H1 (cell line): ENCODE measurements around the gene PLK5. TPM values are rescaled to one million over a fixed set of nuclear protein-coding genes. Genes with fewer than 3 reads are reported as not detected.
A peak's percentile ranks its signal among the peaks of the same experiment; 100 is the strongest.

Experiments used
- CBX5 ChIP-seq: fragments of 300-800, 300-1000 bp; sonication (generic); IDR thresholded peaks from 2 replicates; pipeline ENCODE4 v1.7.1; 2016; ENCODE audit warnings: antibody characterized with exemption, low read length, low read depth
- CBX8 ChIP-seq: fragments of 300-800, 300-1000 bp; sonication (generic); IDR thresholded peaks from 2 replicates; pipeline ENCODE4 v1.7.1; 2016; ENCODE audit warnings: low read depth, low read length, borderline replicate concordance
- CHD1 ChIP-seq: IDR thresholded peaks from 2 replicates; pipeline ENCODE4 v1.6.1; 2012; ENCODE audit warnings: low read depth, low read length, improper control_type of control experiment
- CHD2 ChIP-seq: IDR thresholded peaks from 2 replicates; pipeline ENCODE4 v1.6.1; 2012; ENCODE audit warnings: low read length, improper control_type of control experiment
- CTCF ChIP-seq, 3 experiments: IDR thresholded peaks; 1 replicate in 2 of 3; 2 replicates in 1 of 3; pipeline versions ENCODE4 v1.5.1 to v1.6.1; 2011; ENCODE audit warnings: low read length in 3 of 3, mild to moderate bottlenecking in 3 of 3, inconsistent platforms in 2 of 3, low read depth in 1 of 3, moderate library complexity in 1 of 3; ENCODE audit not compliant: insufficient read depth in 1 of 3; ENCODE audit errors: control extremely low read depth in 1 of 3
- EZH2 ChIP-seq: fragments of 200-600 bp; sonication (generic); IDR thresholded peaks from 2 replicates; pipeline ENCODE4 v1.7.1; 2012; ENCODE audit warnings: low read depth, mild to moderate bottlenecking, moderate library complexity, low read length, inconsistent platforms; ENCODE audit not compliant: severe bottlenecking
- HDAC2 ChIP-seq, 2 experiments: fragments of 300-600 bp in 1 of 2; sonication (generic) in 1 of 2; IDR thresholded peaks; 2 replicates each; pipeline ENCODE4 v1.6.1; 2011 to 2012; ENCODE audit warnings: low read depth in 2 of 2, low read length in 2 of 2, mild to moderate bottlenecking in 2 of 2, moderate library complexity in 2 of 2, borderline replicate concordance in 1 of 2, inconsistent platforms in 1 of 2
- JUND ChIP-seq: IDR thresholded peaks from 2 replicates; pipeline ENCODE4 v1.6.1; 2011; ENCODE audit warnings: mild to moderate bottlenecking, improper control_type of control experiment, low read length
- NANOG ChIP-seq: IDR thresholded peaks from 2 replicates; pipeline ENCODE4 v1.6.1; 2011; ENCODE audit warnings: low read length, low read depth, mild to moderate bottlenecking, inconsistent platforms; ENCODE audit not compliant: insufficient read depth, poor library complexity, severe bottlenecking
- PHF8 ChIP-seq: fragments of 200-600 bp; sonication (generic); conservative IDR thresholded peaks from 2 replicates; pipeline ENCODE4 v1.7.1; 2012; ENCODE audit warnings: low read depth, mild to moderate bottlenecking, inconsistent platforms, low read length, moderate library complexity
- RFX5 ChIP-seq: IDR thresholded peaks from 2 replicates; pipeline ENCODE4 v1.6.1; 2011; ENCODE audit warnings: low read depth, low read length, improper control_type of control experiment, borderline replicate concordance
- RXRA ChIP-seq: IDR thresholded peaks from 2 replicates; pipeline ENCODE4 v1.6.1; 2011; ENCODE audit warnings: low read depth, mild to moderate bottlenecking, low read length, moderate library complexity; ENCODE audit not compliant: insufficient read depth
- SAP30 ChIP-seq: fragments of 300-600 bp; sonication (generic); IDR thresholded peaks from 2 replicates; pipeline ENCODE4 v1.7.1; 2012; ENCODE audit warnings: low read length, moderate library complexity, mild to moderate bottlenecking, inconsistent platforms; ENCODE audit not compliant: insufficient read depth, insufficient replicate concordance
- SP2 ChIP-seq: IDR thresholded peaks from 2 replicates; pipeline ENCODE4 v1.6.1; 2012; ENCODE audit warnings: mild to moderate bottlenecking, low read length, inconsistent platforms
- SP4 ChIP-seq: IDR thresholded peaks from 2 replicates; pipeline ENCODE4 v1.6.1; 2012; ENCODE audit warnings: low read length, inconsistent platforms
- TAF7 ChIP-seq: optimal IDR thresholded peaks from 2 replicates; pipeline ENCODE3; 2011; ENCODE audit warnings: low read depth, mild to moderate bottlenecking, inconsistent platforms, low read length, moderate library complexity, borderline replicate concordance
- TBP ChIP-seq: IDR thresholded peaks from 2 replicates; pipeline ENCODE4 v1.6.1; 2011; ENCODE audit warnings: low read depth, low read length, improper control_type of control experiment
- polyA plus RNA-seq, 7 experiments: library from polyadenylated mRNA; depleted of rRNA in 3 of 7; stranded (reverse) in 5 of 7; unstranded in 2 of 7; fragments of >200 nt in 5 of 7; fragments of 200-250 nt in 2 of 7; gene quantifications; 1 replicate in 5 of 7; 2 replicates in 1 of 7; 4 replicates in 1 of 7; pipeline versions ENCODE4 v1.2.1 to v1.2.3, GENCODE V29; 2011 to 2013; ENCODE audit warnings: missing spikeins in 2 of 7, mixed read lengths in 2 of 7
- total RNA-seq: library from RNA; stranded (reverse); fragmentation: NEBNext Ultra II Directional; extraction: Animal tissue kit (Norgen Biotek cat#: 25700); gene quantifications from 2 replicates; pipeline ENCODE4 v1.2.1, GENCODE V29; 2021
- TF ChIP-seq, protein P1 (sequence below): IDR thresholded peaks from 2 replicates; pipeline ENCODE4 v1.6.1; 2012; ENCODE audit warnings: inconsistent platforms
- TF ChIP-seq, protein P2 (sequence below): IDR thresholded peaks from 2 replicates; pipeline ENCODE4 v1.6.1; 2011; ENCODE audit warnings: low read depth, mild to moderate bottlenecking, low read length; ENCODE audit not compliant: insufficient read depth

The PLK5 gene
- total and polyA plus RNA-seq, 2 of the 8 experiments (the other 6 are each of a cell fraction or from before 2014, with no cell fraction given): 0.43 to 0.45 TPM

DNA sequence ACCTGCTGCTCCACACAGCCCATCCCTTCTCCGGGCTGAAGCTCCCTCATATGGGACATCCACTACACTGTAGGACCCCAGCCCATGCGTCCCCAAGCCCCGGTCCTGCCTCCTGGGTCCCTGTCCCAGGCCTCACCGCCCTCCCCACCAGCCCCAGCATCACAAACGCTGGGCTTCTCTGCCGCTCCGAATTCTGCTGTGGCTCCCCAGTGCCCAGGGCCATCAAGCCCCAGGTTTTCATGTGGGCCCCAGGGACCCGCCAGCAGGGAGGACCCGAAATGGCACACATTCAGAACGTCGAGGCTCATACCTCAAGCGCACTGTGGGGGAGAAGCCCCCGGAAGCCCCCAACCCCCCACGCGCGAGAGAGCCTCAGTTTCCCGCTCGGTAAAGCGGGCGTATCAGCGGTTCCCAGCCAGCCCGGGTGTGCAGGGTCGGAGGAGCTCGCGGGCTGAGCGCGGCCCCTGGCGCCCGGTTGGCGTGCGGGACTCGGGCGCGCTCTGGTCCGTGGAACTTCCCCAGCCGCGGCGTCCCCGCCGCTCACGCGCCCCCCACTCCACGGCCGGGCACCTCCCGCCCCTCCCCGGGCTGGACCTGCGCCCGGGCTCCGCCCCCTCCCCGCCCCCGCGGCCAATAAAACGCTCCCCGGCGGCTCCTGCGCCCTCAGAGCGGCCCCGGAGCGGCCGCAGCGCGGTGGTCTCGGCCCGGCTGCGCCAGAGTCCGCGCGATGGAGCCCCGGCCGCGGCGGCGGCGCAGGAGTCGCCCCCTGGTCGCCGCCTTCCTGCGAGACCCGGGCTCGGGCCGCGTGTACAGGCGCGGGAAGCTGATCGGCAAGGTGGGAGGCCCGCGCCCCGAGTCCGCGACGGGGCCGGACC lies at the start of gene PLK5 (continued):
- TF ChIP-seq JUND (no peak), RXRA (no peak), NANOG (no peak), EZH2 (peak; percentile 13), SAP30 (no peak), SP2 (no peak), CBX5 (no peak), TBP (peak; percentile 64), CHD1 (no peak), PHF8 (peak; percentile 38; the same call in 1 of the 2 replicates), TAF7 (peak; percentile 52), CBX8 (no peak), CTCF (IDR thresholded peaks at IDR 0.05; ENCODE audit: control extremely low read depth in 1 of 3, insufficient read depth in 1 of 3, low read depth in 1 of 3, low read length in 3 of 3) (no peak), HDAC2 (IDR thresholded peaks at IDR 0.05; ENCODE audit: borderline replicate concordance in 1 of 2, low read depth in 2 of 2, low read length in 2 of 2) (no peak), RFX5 (no peak), CHD2 (no peak), SP4 (no peak)
- TF ChIP-seq, protein P1, sequence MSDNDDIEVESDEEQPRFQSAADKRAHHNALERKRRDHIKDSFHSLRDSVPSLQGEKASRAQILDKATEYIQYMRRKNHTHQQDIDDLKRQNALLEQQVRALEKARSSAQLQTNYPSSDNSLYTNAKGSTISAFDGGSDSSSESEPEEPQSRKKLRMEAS: no peak
- TF ChIP-seq, protein P2, sequence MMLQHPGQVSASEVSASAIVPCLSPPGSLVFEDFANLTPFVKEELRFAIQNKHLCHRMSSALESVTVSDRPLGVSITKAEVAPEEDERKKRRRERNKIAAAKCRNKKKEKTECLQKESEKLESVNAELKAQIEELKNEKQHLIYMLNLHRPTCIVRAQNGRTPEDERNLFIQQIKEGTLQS: no peak
